Keratinocyte (primary cell): Measurements from ENCODE around the gene RNASEH1. TPM values are rescaled to one million over a fixed set of nuclear protein-coding genes. Genes with fewer than 3 reads are reported as not detected.

Experiments
- DNase-seq: peaks from one replicate; pipeline ENCODE4 v3.0.0-alpha.2; 2011; ENCODE audit warnings: low read depth, missing footprints, low spot score
- FAIRE-seq: peaks from 2 replicates; lab custom pipeline; 2011; peaks lifted over from hg19 to GRCh38; lab: Jason Lieb, UNC
- H2AFZ ChIP-seq: 2 replicates; pipeline ENCODE4 v1.6.0; 2012; ENCODE audit warnings: low read length, control low read depth, inconsistent platforms; ENCODE audit not compliant: control insufficient read depth
- H3K27ac ChIP-seq: 2 replicates; pipeline ENCODE4 v1.5.1; 2011; ENCODE audit warnings: low read length; ENCODE audit not compliant: control insufficient read depth, insufficient read depth
- H3K27me3 ChIP-seq: 3 replicates; pipeline ENCODE4 v1.6.0; 2011; ENCODE audit warnings: low read length; ENCODE audit not compliant: control insufficient read depth, insufficient read depth; ENCODE audit errors: extremely low read depth
- H3K36me3 ChIP-seq, 2 experiments: 2 replicates in 1 of 2; 3 replicates in 1 of 2; pipeline ENCODE4 v1.5.1; 2011; ENCODE audit warnings: low read length in 2 of 2, mild to moderate bottlenecking in 1 of 2; ENCODE audit not compliant: control insufficient read depth in 2 of 2, insufficient read depth in 2 of 2; ENCODE audit errors: extremely low read depth in 1 of 2
- H3K4me1 ChIP-seq: 3 replicates; pipeline ENCODE4 v1.5.1; 2011; ENCODE audit warnings: low read length; ENCODE audit not compliant: control insufficient read depth, insufficient read depth; ENCODE audit errors: extremely low read depth
- H3K4me2 ChIP-seq: 3 replicates; pipeline ENCODE4 v1.6.0; 2011; ENCODE audit warnings: low read depth, low read length; ENCODE audit not compliant: control insufficient read depth, insufficient read depth; ENCODE audit errors: extremely low read depth
- H3K4me3 ChIP-seq, 3 experiments: fragments of 200-600 bp in 1 of 3; sonication (generic) in 1 of 3; 2 replicates in 2 of 3; 3 replicates in 1 of 3; pipeline ENCODE4 v1.5.1; 2011 to 2016; ENCODE audit warnings: low read length in 3 of 3, mild to moderate bottlenecking in 3 of 3, control low read depth in 2 of 3, inconsistent platforms in 1 of 3, low read depth in 1 of 3, mixed read lengths in 1 of 3, mixed run types in 1 of 3, moderate library complexity in 1 of 3; ENCODE audit not compliant: control insufficient read depth in 2 of 3, insufficient read depth in 2 of 3; ENCODE audit errors: extremely low read depth in 1 of 3
- H3K79me2 ChIP-seq: 2 replicates; pipeline ENCODE4 v1.6.0; 2012; ENCODE audit warnings: low read length; ENCODE audit not compliant: control insufficient read depth, insufficient read depth
- H3K9ac ChIP-seq: 3 replicates; pipeline ENCODE4 v1.6.0; 2011; ENCODE audit warnings: low read length; ENCODE audit not compliant: control insufficient read depth, insufficient read depth; ENCODE audit errors: extremely low read depth
- H3K9me1 ChIP-seq: 3 replicates; pipeline ENCODE4 v1.6.0; 2011; ENCODE audit warnings: low read length; ENCODE audit not compliant: control insufficient read depth, insufficient read depth; ENCODE audit errors: extremely low read depth
- H3K9me3 ChIP-seq: 2 replicates; pipeline ENCODE4 v1.5.1; 2012; ENCODE audit warnings: low read depth, low read length; ENCODE audit not compliant: control insufficient read depth
- H4K20me1 ChIP-seq: 3 replicates; pipeline ENCODE4 v1.6.0; 2011; ENCODE audit warnings: low read length; ENCODE audit not compliant: control insufficient read depth, insufficient read depth; ENCODE audit errors: extremely low read depth
- EZH2 ChIP-seq: IDR thresholded peaks from one replicate; pipeline ENCODE4 v1.6.1; 2012; ENCODE audit warnings: inconsistent platforms, mild to moderate bottlenecking, low read length, moderate library complexity
- dilution Hi-C: fragments of 300-500 bp; cut with MboI; formaldehyde crosslinking; loops from one replicate; pipeline ENCODE4 v1.7.0; 2020; ENCODE audit warnings: low sequenced_read_pairs; ENCODE audit not compliant: extremely low pct_ligation_motif_present
- polyA plus RNA-seq, 5 experiments: library from polyadenylated mRNA; depleted of rRNA in 3 of 5; stranded (reverse) in 3 of 5; stranded (forward) in 1 of 5; unstranded in 1 of 5; fragments of >200 nt; gene quantifications; 1 replicate in 1 of 5; 2 replicates in 3 of 5; 3 replicates in 1 of 5; pipeline versions ENCODE4 v1.2.1 to v1.2.3, GENCODE V29; 2011 to 2012; ENCODE audit warnings: missing spikeins in 2 of 5, low read depth in 1 of 5, low replicate concordance in 1 of 5
- TF ChIP-seq, protein P1 (sequence below), 3 experiments: IDR thresholded peaks in 1 of 3; conservative IDR thresholded peaks in 1 of 3; optimal IDR thresholded peaks in 1 of 3; 2 replicates in 2 of 3; 3 replicates in 1 of 3; pipeline versions ENCODE3 to v1.5.1; 2011; ENCODE audit warnings: low read length in 3 of 3, mild to moderate bottlenecking in 3 of 3, moderate library complexity in 2 of 3, control low read depth in 1 of 3, inconsistent platforms in 1 of 3; ENCODE audit not compliant: insufficient read depth in 2 of 3; ENCODE audit errors: extremely low read depth in 1 of 3

The RNASEH1 gene
- polyA plus RNA-seq, 1 donor (not counting 4 experiments of a cell fraction or from before 2014, with no cell fraction given): 15.3 TPM

GRCh38 chr2:3535467-3535793 lies 22.7 kb downstream of the RNASEH1 start:
- DNase-seq: no peak
- no peaks in the 10 kb centered on the region for H3K79me2 ChIP-seq

DNA sequence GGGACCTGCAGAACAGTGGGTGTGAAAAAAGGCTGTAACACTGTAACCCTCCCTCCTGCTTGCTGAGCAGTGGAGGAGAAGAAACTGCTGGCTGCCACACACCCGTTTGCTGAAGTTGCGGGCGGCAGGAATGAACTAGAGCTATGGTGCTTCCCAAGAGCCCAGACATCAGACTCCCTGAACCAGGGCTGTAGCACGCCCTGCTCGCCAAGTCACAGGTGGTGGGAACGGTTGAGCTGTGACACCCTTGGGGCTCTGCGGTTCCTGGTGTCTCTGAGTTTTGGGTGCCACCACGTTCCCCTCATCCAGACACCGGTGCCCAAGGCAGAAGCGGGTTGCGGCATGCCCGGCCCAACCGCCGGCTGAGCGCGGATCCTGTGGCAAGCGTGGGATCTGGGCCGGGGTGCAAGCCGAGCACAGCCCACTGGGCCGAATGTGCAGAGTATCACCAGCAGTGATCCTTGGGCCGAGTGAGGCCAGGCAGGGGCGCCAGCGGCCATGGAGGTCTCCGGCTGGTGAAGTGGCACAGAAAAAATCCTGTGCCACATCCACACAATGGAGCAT lies 23.8 kb downstream of the RNASEH1 start:
- no peak for FAIRE-seq

More at GRCh38 chr2:3535467-3535793, 22.7 kb downstream of the RNASEH1 start:
- Histone ChIP-seq H4K20me1 (no peaks in the 10 kb centered on the region), H3K9me1 (no peaks in the 10 kb centered on the region), H3K9me3 (no peaks in the 10 kb centered on the region), H3K36me3 (peaks cover 0 to 2% of the 10 kb centered on the region in 2 experiments), H3K27ac (peak overlapping the region; percentile 98), H3K4me3 (peak overlapping the region in 2 of 3 experiments; percentile 58 to 67), H3K4me1 (peaks cover 27% of the 10 kb centered on the region), H3K9ac (peak overlapping the region; percentile 91), H2AFZ (peak overlapping the region; percentile 95), H3K27me3 (no peaks in the 10 kb centered on the region), H3K4me2 (peak overlapping the region; percentile 96)
- FAIRE-seq: no peak
- dilution Hi-C loops: no loop called here
- TF ChIP-seq, protein P1, sequence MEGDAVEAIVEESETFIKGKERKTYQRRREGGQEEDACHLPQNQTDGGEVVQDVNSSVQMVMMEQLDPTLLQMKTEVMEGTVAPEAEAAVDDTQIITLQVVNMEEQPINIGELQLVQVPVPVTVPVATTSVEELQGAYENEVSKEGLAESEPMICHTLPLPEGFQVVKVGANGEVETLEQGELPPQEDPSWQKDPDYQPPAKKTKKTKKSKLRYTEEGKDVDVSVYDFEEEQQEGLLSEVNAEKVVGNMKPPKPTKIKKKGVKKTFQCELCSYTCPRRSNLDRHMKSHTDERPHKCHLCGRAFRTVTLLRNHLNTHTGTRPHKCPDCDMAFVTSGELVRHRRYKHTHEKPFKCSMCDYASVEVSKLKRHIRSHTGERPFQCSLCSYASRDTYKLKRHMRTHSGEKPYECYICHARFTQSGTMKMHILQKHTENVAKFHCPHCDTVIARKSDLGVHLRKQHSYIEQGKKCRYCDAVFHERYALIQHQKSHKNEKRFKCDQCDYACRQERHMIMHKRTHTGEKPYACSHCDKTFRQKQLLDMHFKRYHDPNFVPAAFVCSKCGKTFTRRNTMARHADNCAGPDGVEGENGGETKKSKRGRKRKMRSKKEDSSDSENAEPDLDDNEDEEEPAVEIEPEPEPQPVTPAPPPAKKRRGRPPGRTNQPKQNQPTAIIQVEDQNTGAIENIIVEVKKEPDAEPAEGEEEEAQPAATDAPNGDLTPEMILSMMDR (optimal IDR thresholded peaks at IDR 0.05 in 1 of 3, IDR thresholded peaks at IDR 0.05 in 1 of 3, conservative IDR thresholded peaks at IDR 0.05 in 1 of 3; ENCODE audit: extremely low read depth in 1 of 3, insufficient read depth in 2 of 3, low read length in 3 of 3): no peak
- no peak for TF ChIP-seq EZH2

DNA sequence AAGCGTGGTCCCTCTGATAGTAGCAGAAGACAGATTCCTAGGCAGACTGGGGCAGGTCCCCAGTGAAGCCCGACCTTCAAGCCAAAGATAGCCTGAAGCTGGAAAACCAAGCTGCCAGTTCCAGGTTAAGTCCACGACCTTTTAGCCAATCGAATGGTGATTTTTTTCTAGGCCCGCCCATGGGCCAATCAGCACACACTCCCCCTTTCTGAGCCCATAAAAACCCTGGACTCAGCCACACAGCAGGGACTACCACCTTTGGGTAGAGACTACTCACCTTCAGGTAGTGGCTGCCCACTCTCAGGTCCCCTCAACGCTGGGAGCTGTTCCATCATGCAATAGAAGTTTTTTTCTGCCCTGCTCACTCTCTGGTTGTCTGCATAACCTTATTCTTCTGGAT lies 24.3 kb downstream of the RNASEH1 start:
- dilution Hi-C loops: no loop called here

More for the DNA sequence above, 23.8 kb downstream of the RNASEH1 start:
- peaks cover 27% of the 10 kb centered on the region for H3K4me1 ChIP-seq
- no peak for TF ChIP-seq EZH2
- H3K36me3 ChIP-seq: peaks cover 0 to 2% of the 10 kb centered on the region in 2 experiments
- no peak overlapping the region for H3K4me3 ChIP-seq
- no peak overlapping the region for H2AFZ ChIP-seq
- no peaks in the 10 kb centered on the region for H3K27me3 ChIP-seq
- H3K9me1 ChIP-seq: no peaks in the 10 kb centered on the region
- no peak overlapping the region for H3K27ac ChIP-seq
- dilution Hi-C loops: no loop called here
- no peak for DNase-seq
- no peaks in the 10 kb centered on the region for H3K9me3 ChIP-seq
- no peaks in the 10 kb centered on the region for H3K79me2 ChIP-seq
- H3K4me2 ChIP-seq: no peak overlapping the region
- H3K9ac ChIP-seq: no peak overlapping the region
- no peaks in the 10 kb centered on the region for H4K20me1 ChIP-seq

More for the DNA sequence above, 24.3 kb downstream of the RNASEH1 start:
- Histone ChIP-seq H3K27me3 (no peaks in the 10 kb centered on the region), H3K27ac (no peak overlapping the region), H3K4me3 (no peak overlapping the region), H3K9me1 (no peaks in the 10 kb centered on the region), H3K36me3 (peaks cover 0 to 2% of the 10 kb centered on the region in 2 experiments), H3K9me3 (no peaks in the 10 kb centered on the region), H3K79me2 (no peaks in the 10 kb centered on the region), H3K9ac (no peak overlapping the region), H3K4me2 (no peak overlapping the region), H4K20me1 (no peaks in the 10 kb centered on the region), H2AFZ (no peak overlapping the region), H3K4me1 (peaks cover 27% of the 10 kb centered on the region)
- no peak for FAIRE-seq
- no peak for DNase-seq
- TF ChIP-seq, protein P1 (optimal IDR thresholded peaks at IDR 0.05 in 1 of 3, IDR thresholded peaks at IDR 0.05 in 1 of 3, conservative IDR thresholded peaks at IDR 0.05 in 1 of 3; ENCODE audit: extremely low read depth in 1 of 3, insufficient read depth in 2 of 3, low read length in 3 of 3): no peak
- TF ChIP-seq EZH2: no peak
